ENCODE data around the gene NEUROG1. TPM values are rescaled to one million over a fixed set of nuclear protein-coding genes. Genes with fewer than 3 reads are reported as not detected.

NEUROG1 gene
- total RNA-seq, 2 donors from 2014 or later, result not detected

DNA sequence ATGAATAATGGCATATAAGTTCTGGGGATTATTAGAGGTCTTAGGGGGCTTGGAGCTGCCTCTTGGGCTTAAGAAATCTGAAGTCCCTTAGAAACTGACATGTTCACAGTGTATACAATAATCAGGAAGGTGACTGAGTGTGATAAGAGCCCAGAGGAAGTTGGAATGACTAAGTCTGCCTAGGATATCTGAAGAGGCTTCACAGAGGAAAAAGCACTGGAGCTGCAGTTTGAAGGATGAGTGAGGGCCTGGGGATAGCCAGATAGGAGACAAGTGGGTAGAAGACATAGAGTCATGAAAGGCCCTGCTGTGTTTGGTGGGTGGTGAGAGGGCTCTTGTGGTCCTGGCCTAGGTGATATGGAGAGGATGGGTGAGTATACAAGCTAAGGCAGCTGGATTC, 8.8 kb downstream of the NEUROG1 start:
- intact Hi-C loops (cut with DNase I), result no loop called here
- no peak overlapping the region for H3K27ac ChIP-seq
- no peak for DNase-seq

DNA sequence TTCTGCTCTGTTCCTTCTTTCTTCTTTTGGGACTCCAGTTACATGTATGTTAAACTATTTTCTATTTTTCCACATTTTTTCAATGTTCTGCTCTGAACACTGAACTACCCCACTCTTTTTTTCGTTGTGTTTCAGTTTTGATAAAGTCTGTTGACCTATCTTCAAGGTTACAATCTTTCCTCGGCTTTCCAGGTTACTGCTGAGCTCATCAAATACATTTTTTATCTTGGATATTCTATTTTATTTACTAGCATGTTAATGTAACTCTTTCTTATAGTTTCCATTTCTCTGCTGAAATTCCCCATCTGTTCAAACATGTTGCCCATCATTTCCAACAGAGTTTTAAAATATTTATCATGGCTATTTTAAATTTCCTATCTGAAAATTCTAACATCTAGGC, 13.8 kb downstream of the NEUROG1 start:
- Histone ChIP-seq H3K27ac (no peak overlapping the region), H3K27me3 (peaks cover 0 to 4% of the 10 kb centered on the region in 2 donors), H3K9me3 (no peaks in the 10 kb centered on the region), H3K36me3 (replicated peaks in 1 of 2; ENCODE audit: insufficient read depth in 1 of 2, low read depth in 2 of 2) (no peaks in the 10 kb centered on the region), H3K4me1 (no peaks in the 10 kb centered on the region), H3K4me3 (no peak overlapping the region)
- DNase-seq (no peak), ATAC-seq (no peak)
- intact Hi-C loops (cut with DNase I), result no loop called here
- TF ChIP-seq POLR2A (IDR thresholded peaks at IDR 0.05), result no peak
- TF ChIP-seq, protein P1, sequence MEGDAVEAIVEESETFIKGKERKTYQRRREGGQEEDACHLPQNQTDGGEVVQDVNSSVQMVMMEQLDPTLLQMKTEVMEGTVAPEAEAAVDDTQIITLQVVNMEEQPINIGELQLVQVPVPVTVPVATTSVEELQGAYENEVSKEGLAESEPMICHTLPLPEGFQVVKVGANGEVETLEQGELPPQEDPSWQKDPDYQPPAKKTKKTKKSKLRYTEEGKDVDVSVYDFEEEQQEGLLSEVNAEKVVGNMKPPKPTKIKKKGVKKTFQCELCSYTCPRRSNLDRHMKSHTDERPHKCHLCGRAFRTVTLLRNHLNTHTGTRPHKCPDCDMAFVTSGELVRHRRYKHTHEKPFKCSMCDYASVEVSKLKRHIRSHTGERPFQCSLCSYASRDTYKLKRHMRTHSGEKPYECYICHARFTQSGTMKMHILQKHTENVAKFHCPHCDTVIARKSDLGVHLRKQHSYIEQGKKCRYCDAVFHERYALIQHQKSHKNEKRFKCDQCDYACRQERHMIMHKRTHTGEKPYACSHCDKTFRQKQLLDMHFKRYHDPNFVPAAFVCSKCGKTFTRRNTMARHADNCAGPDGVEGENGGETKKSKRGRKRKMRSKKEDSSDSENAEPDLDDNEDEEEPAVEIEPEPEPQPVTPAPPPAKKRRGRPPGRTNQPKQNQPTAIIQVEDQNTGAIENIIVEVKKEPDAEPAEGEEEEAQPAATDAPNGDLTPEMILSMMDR (IDR thresholded peaks at IDR 0.05), result no peak
- WGBS, 2 donors, result 18 to 30% methylated on average over 2 of the region's 2 CpGs

More for the DNA sequence above, 8.8 kb downstream of the NEUROG1 start:
- H3K27me3 ChIP-seq, result peaks cover 0 to 4% of the 10 kb centered on the region in 2 donors
- no peaks in the 10 kb centered on the region for H3K36me3 ChIP-seq (replicated peaks in 1 of 2; ENCODE audit: insufficient read depth in 1 of 2, low read depth in 2 of 2)
- TF ChIP-seq, protein P1 (IDR thresholded peaks at IDR 0.05), result no peak
- TF ChIP-seq POLR2A (IDR thresholded peaks at IDR 0.05), result no peak
- no peak overlapping the region for H3K4me3 ChIP-seq
- no peaks in the 10 kb centered on the region for H3K4me1 ChIP-seq
- no peak for ATAC-seq
- no peaks in the 10 kb centered on the region for H3K9me3 ChIP-seq

DNA sequence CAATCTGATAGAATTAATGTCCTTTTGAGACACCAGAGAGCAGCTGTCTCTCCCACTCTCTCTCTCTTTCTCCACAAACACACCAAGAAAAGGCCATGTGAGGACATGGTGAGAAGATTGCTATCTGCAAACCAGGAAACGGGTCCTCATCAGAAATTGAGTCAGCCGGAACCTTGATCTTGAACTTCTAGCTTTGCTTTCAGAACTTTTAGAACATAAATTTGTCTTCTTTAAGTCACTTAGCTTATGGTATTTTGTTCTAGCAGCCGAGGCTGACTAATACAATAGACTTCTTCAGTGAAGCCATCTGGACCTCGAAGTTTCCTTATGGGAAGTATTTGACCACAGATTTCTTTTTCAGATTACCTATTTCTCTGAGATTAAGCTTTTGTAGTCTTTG, 18.1 kb downstream of the NEUROG1 start:
- 78 to 80% methylated on average over 4 of the region's 4 CpGs for WGBS, 2 donors
- H3K36me3 ChIP-seq (replicated peaks in 1 of 2; ENCODE audit: insufficient read depth in 1 of 2, low read depth in 2 of 2), result no peaks in the 10 kb centered on the region
- H3K4me3 ChIP-seq, result no peak overlapping the region
- H3K9me3 ChIP-seq, result no peaks in the 10 kb centered on the region
- no peak overlapping the region for H3K27ac ChIP-seq
- ATAC-seq (no peak), DNase-seq (no peak)
- intact Hi-C loops (cut with DNase I), result no loop called here
- TF ChIP-seq POLR2A (IDR thresholded peaks at IDR 0.05), result no peak
- TF ChIP-seq, protein P1 (IDR thresholded peaks at IDR 0.05), result no peak
- no peaks in the 10 kb centered on the region for H3K4me1 ChIP-seq
- no peaks in the 10 kb centered on the region for H3K27me3 ChIP-seq

DNA sequence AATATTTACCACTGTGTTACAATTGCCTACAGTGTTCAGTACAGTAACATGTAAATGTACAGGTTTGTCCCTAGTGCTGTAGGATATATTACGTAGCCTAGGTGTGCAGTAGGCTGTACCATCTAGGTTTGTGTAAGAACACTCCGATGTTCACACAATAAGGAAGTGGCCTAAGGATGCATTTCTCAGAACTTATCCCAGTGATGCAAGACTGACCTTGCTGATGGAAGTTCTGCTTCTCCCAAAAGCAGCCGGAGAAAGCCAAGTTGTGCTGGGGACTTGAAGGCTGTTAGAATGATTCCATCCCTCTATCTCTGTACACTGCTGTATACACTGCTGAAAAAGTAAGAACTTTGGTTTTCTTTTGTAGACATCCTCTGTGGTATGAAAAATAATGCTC, 21.6 kb downstream of the NEUROG1 start:
- DNase-seq, result no peak
- Histone ChIP-seq H3K4me3 (no peak overlapping the region), H3K36me3 (replicated peaks in 1 of 2; ENCODE audit: insufficient read depth in 1 of 2, low read depth in 2 of 2) (no peaks in the 10 kb centered on the region), H3K4me1 (no peaks in the 10 kb centered on the region), H3K27me3 (peaks cover 0 to 3% of the 10 kb centered on the region in 2 donors), H3K9me3 (no peaks in the 10 kb centered on the region), H3K27ac (no peak overlapping the region)
- 84 to 97% methylated on average over 3 of the region's 3 CpGs for WGBS, 2 donors
- TF ChIP-seq POLR2A (IDR thresholded peaks at IDR 0.05), result no peak
- TF ChIP-seq, protein P1 (IDR thresholded peaks at IDR 0.05), result no peak
- intact Hi-C loops (cut with DNase I), result no loop called here
- ATAC-seq, result no peak

DNA sequence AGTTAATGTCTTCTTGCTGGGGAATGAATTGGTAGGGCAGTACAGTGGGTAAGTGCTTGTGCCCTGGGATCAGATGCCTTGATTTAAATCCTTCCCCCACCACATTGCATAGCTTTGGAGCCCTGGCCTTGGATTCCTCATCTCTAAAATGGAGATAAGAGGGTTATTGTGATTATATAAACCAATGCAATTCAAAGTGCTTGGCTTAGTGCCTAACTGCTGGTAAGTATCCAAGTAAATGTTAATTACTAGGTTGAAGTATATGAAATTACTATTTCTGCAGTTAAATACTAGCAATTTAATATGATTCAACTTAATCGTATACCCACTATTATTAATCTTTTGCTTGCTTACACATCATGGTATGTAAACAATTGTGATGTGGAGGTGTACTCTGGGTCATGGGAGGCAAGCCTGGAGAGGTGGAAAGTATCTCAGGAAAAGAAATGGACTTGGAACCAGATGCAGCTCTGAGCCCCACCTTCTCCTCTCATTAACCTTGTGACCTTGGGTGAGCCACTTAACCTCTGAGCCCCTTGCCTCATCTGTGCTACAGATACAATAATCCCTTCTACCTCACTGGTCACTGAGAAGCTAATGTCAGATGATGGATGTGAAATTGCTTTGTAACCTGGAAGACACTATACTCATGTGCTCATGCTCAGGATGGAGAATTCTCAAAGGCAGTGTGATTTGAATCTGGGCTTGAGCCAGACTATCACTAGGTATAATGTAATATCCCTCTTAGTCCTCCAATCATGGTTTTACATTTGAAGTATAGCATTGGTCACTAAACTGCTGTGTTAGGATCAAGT, 23.8 kb downstream of the NEUROG1 start:
- no peak for DNase-seq
- H3K27me3 ChIP-seq, result peaks cover 0 to 3% of the 10 kb centered on the region in 2 donors
- H3K36me3 ChIP-seq (replicated peaks in 1 of 2; ENCODE audit: insufficient read depth in 1 of 2, low read depth in 2 of 2), result no peaks in the 10 kb centered on the region
- WGBS, 2 donors, result 24 to 33% methylated on average over 1 of the region's 1 CpG
- H3K4me3 ChIP-seq, result no peak overlapping the region
- intact Hi-C loops (cut with DNase I), result no loop called here
- H3K27ac ChIP-seq, result no peak overlapping the region
- ATAC-seq, result no peak
- no peaks in the 10 kb centered on the region for H3K9me3 ChIP-seq
- no peaks in the 10 kb centered on the region for H3K4me1 ChIP-seq
- no peak for TF ChIP-seq POLR2A (IDR thresholded peaks at IDR 0.05)

Measured in body of pancreas (tissue), 4 donors.